Measurements from ENCODE around the gene APOA1.

DNA sequence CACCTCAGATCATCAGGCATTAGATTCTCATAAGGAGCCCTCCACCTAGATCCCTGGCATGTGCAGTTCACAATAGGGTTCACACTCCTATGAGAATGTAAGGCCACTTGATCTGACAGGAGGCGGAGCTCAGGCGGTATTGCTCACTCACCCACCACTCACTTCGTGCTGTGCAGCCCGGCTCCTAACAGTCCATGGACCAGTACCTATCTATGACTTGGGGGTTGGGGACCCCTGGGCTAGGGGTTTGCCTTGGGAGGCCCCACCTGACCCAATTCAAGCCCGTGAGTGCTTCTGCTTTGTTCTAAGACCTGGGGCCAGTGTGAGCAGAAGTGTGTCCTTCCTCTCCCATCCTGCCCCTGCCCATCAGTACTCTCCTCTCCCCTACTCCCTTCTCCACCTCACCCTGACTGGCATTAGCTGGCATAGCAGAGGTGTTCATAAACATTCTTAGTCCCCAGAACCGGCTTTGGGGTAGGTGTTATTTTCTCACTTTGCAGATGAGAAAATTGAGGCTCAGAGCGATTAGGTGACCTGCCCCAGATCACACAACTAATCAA, 5.6 kb downstream of the APOA1 start:
- TF ChIP-seq, protein P1, sequence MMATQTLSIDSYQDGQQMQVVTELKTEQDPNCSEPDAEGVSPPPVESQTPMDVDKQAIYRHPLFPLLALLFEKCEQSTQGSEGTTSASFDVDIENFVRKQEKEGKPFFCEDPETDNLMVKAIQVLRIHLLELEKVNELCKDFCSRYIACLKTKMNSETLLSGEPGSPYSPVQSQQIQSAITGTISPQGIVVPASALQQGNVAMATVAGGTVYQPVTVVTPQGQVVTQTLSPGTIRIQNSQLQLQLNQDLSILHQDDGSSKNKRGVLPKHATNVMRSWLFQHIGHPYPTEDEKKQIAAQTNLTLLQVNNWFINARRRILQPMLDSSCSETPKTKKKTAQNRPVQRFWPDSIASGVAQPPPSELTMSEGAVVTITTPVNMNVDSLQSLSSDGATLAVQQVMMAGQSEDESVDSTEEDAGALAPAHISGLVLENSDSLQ (IDR thresholded peaks at IDR 0.05), result no peak
- TF ChIP-seq SUZ12 (IDR thresholded peaks at IDR 0.05), result no peak
- TF ChIP-seq BHLHE40 (IDR thresholded peaks at IDR 0.05; ENCODE audit: borderline replicate concordance), result no peak
- TF ChIP-seq ELF4 (IDR thresholded peaks at IDR 0.05), result no peak
- no peak for TF ChIP-seq TARDBP (IDR thresholded peaks at IDR 0.05)
- no peak for TF ChIP-seq SP1 (IDR thresholded peaks at IDR 0.05)
- no peak for TF ChIP-seq FOXA1 (IDR thresholded peaks at IDR 0.05)
- TF ChIP-seq NFRKB (IDR thresholded peaks at IDR 0.05), result no peak

Measured in HEK293T (cell line).